ENCODE data around the gene ARNT2. TPM values are rescaled to one million over a fixed set of nuclear protein-coding genes. Genes with fewer than 3 reads are reported as not detected.
"Not testable (repeated sequence)": the region's sequence is repeated elsewhere in the genome, so short reads cannot be mapped to it uniquely, and the experiment has no call there.

ARNT2 gene
- total RNA-seq, 1 donor from 2014 or later = 8.1 TPM

DNA sequence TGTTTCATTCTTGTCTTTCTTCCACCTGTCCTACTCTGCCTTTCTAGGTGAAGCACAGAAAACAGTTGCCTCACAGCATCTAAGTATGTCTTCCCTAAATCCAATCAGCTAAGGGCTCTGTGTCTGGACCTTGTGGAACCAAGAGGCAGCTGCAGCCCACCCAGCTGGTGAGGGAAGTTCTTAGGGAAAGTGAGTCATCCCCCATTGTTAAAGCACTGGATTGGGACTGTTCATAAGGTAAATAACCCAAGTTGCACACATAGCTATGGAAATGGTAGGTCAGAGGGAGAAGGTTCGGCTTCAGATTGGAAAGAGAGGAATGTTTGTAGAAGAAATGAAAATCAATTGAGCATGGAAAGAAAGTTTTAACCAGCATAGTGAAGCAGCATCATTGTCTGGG lies 18.0 kb upstream of the ARNT2 start:
- Histone ChIP-seq H3K9me3 (no peaks in the 10 kb centered on the region), H3K4me3 (no peak overlapping the region), H3K36me3 (no peaks in the 10 kb centered on the region), H3K4me1 (no peaks in the 10 kb centered on the region), H3K27me3 (no peaks in the 10 kb centered on the region), H3K27ac (no peak overlapping the region)
- DNase-seq (ENCODE audit: extremely low spot score in 2 of 2) = no peak
- TF ChIP-seq POLR2A (IDR thresholded peaks at IDR 0.05) = no peak
- TF ChIP-seq POLR2AphosphoS5 (IDR thresholded peaks at IDR 0.05; ENCODE audit: insufficient read depth in 1 of 2, low read depth in 1 of 2) = no peak
- intact Hi-C loops (cut with DNase I) = no loop called here

GRCh38 chr15:80388326-80388725 lies 15.9 kb upstream of the ARNT2 start:
- no peaks in the 10 kb centered on the region for H3K9me3 ChIP-seq
- no peak overlapping the region for H3K4me3 ChIP-seq
- no peak for DNase-seq (ENCODE audit: extremely low spot score in 2 of 2)
- H3K4me1 ChIP-seq = no peaks in the 10 kb centered on the region
- no peaks in the 10 kb centered on the region for H3K36me3 ChIP-seq
- intact Hi-C loops (cut with DNase I) = no loop called here
- H3K27me3 ChIP-seq = no peaks in the 10 kb centered on the region
- H3K27ac ChIP-seq = no peak overlapping the region
- TF ChIP-seq CTCF (IDR thresholded peaks at IDR 0.05) (no peak), POLR2A (IDR thresholded peaks at IDR 0.05) (no peak), POLR2AphosphoS5 (IDR thresholded peaks at IDR 0.05; ENCODE audit: insufficient read depth in 1 of 2, low read depth in 1 of 2) (no peak)

- H3K27ac ChIP-seq = no peak overlapping the region
- no peaks in the 10 kb centered on the region for H3K4me1 ChIP-seq
- no peak overlapping the region for H3K4me3 ChIP-seq
- no peak for DNase-seq (ENCODE audit: extremely low spot score in 2 of 2)
- no peak for TF ChIP-seq CTCF (IDR thresholded peaks at IDR 0.05)
- TF ChIP-seq POLR2AphosphoS5 (IDR thresholded peaks at IDR 0.05; ENCODE audit: insufficient read depth in 1 of 2, low read depth in 1 of 2) = no peak
- TF ChIP-seq POLR2A (IDR thresholded peaks at IDR 0.05) = no peak
- intact Hi-C loops (cut with DNase I) = no loop called here
- H3K27me3 ChIP-seq = no peaks in the 10 kb centered on the region
- no peaks in the 10 kb centered on the region for H3K36me3 ChIP-seq
- no peaks in the 10 kb centered on the region for H3K9me3 ChIP-seq
Observed at GRCh38 chr15:80389370-80389769, 14.8 kb upstream of the ARNT2 start.

GRCh38 chr15:80390942-80391341 lies 13.2 kb upstream of the ARNT2 start:
- H3K4me3 ChIP-seq; intact Hi-C loops (cut with DNase I); H3K9me3 ChIP-seq; H3K4me1 ChIP-seq; H3K27me3 ChIP-seq; H3K36me3 ChIP-seq; H3K27ac ChIP-seq; DNase-seq (ENCODE audit: extremely low spot score in 2 of 2): not testable (repeated sequence)

- TF ChIP-seq POLR2A (IDR thresholded peaks at IDR 0.05) (no peak), POLR2AphosphoS5 (IDR thresholded peaks at IDR 0.05; ENCODE audit: insufficient read depth in 1 of 2, low read depth in 1 of 2) (no peak), CTCF (IDR thresholded peaks at IDR 0.05) (no peak)
- no peak for DNase-seq (ENCODE audit: extremely low spot score in 2 of 2)
- Histone ChIP-seq H3K9me3 (no peaks in the 10 kb centered on the region), H3K27ac (no peak overlapping the region), H3K4me3 (no peak overlapping the region), H3K4me1 (no peaks in the 10 kb centered on the region), H3K27me3 (no peaks in the 10 kb centered on the region), H3K36me3 (no peaks in the 10 kb centered on the region)
- intact Hi-C loops (cut with DNase I) = no loop called here
Observed at GRCh38 chr15:80395616-80396015, 8.6 kb upstream of the ARNT2 start.

- Histone ChIP-seq H3K9me3 (no peaks in the 10 kb centered on the region), H3K4me3 (no peak overlapping the region), H3K27me3 (no peaks in the 10 kb centered on the region), H3K36me3 (no peaks in the 10 kb centered on the region), H3K4me1 (no peaks in the 10 kb centered on the region), H3K27ac (no peak overlapping the region)
- no peak for DNase-seq (ENCODE audit: extremely low spot score in 2 of 2)
- TF ChIP-seq POLR2AphosphoS5 (IDR thresholded peaks at IDR 0.05; ENCODE audit: insufficient read depth in 1 of 2, low read depth in 1 of 2) (no peak), CTCF (IDR thresholded peaks at IDR 0.05) (no peak), POLR2A (IDR thresholded peaks at IDR 0.05) (no peak)
- intact Hi-C loops (cut with DNase I) = no loop called here
Observed at GRCh38 chr15:80396096-80396495, 8.1 kb upstream of the ARNT2 start.

All from vagina (tissue), 2 donors.